ENCODE data around the gene CMTM7.

Gene CMTM7

GRCh38 chr3:32449691-32450090 lies 58.0 kb downstream of the CMTM7 start:
- TF ChIP-seq POLR2AphosphoS5 (IDR thresholded peaks at IDR 0.05; ENCODE audit: low read depth, low read length), result no peak
- TF ChIP-seq FOXP2 (optimal IDR thresholded peaks at IDR 0.05; ENCODE audit: borderline replicate concordance, extremely low read depth, extremely low read length, insufficient read depth), result no peak
- no peak for TF ChIP-seq REST (IDR thresholded peaks at IDR 0.05; ENCODE audit: insufficient read depth in 1 of 2, low read depth in 2 of 2, low read length in 2 of 2)
- no peak for TF ChIP-seq TAF1 (IDR thresholded peaks at IDR 0.05; ENCODE audit: borderline replicate concordance, insufficient read depth, low read length)
- TF ChIP-seq SIN3A (IDR thresholded peaks at IDR 0.05; ENCODE audit: borderline replicate concordance, insufficient read depth, low read length), result no peak

- TF ChIP-seq SIN3A (IDR thresholded peaks at IDR 0.05; ENCODE audit: borderline replicate concordance, insufficient read depth, low read length), result no peak
These were observed 58.8 kb downstream of the CMTM7 start for GRCh38 chr3:32450426-32450825.

GRCh38 chr3:32450992-32451659 lies 59.5 kb downstream of the CMTM7 start:
- TF ChIP-seq FOXP2 (optimal IDR thresholded peaks at IDR 0.05; ENCODE audit: borderline replicate concordance, extremely low read depth, extremely low read length, insufficient read depth), result no peak
- TF ChIP-seq TAF1 (IDR thresholded peaks at IDR 0.05; ENCODE audit: borderline replicate concordance, insufficient read depth, low read length), result no peak
- no peak for TF ChIP-seq REST (IDR thresholded peaks at IDR 0.05; ENCODE audit: insufficient read depth in 1 of 2, low read depth in 2 of 2, low read length in 2 of 2)
- TF ChIP-seq SIN3A (IDR thresholded peaks at IDR 0.05; ENCODE audit: borderline replicate concordance, insufficient read depth, low read length), result no peak
- TF ChIP-seq POLR2AphosphoS5 (IDR thresholded peaks at IDR 0.05; ENCODE audit: low read depth, low read length), result no peak

GRCh38 chr3:32452009-32452408 lies 60.4 kb downstream of the CMTM7 start:
- TF ChIP-seq TAF1 (IDR thresholded peaks at IDR 0.05; ENCODE audit: borderline replicate concordance, insufficient read depth, low read length), result no peak
- TF ChIP-seq POLR2AphosphoS5 (IDR thresholded peaks at IDR 0.05; ENCODE audit: low read depth, low read length), result no peak
- TF ChIP-seq FOXP2 (optimal IDR thresholded peaks at IDR 0.05; ENCODE audit: borderline replicate concordance, extremely low read depth, extremely low read length, insufficient read depth), result no peak
- TF ChIP-seq REST (IDR thresholded peaks at IDR 0.05; ENCODE audit: insufficient read depth in 1 of 2, low read depth in 2 of 2, low read length in 2 of 2), result no peak
- no peak for TF ChIP-seq SIN3A (IDR thresholded peaks at IDR 0.05; ENCODE audit: borderline replicate concordance, insufficient read depth, low read length)

GRCh38 chr3:32453346-32453745 lies 61.7 kb downstream of the CMTM7 start:
- no peak for TF ChIP-seq REST (IDR thresholded peaks at IDR 0.05; ENCODE audit: insufficient read depth in 1 of 2, low read depth in 2 of 2, low read length in 2 of 2)
- no peak for TF ChIP-seq POLR2AphosphoS5 (IDR thresholded peaks at IDR 0.05; ENCODE audit: low read depth, low read length)
- no peak for TF ChIP-seq TAF1 (IDR thresholded peaks at IDR 0.05; ENCODE audit: borderline replicate concordance, insufficient read depth, low read length)
- TF ChIP-seq FOXP2 (optimal IDR thresholded peaks at IDR 0.05; ENCODE audit: borderline replicate concordance, extremely low read depth, extremely low read length, insufficient read depth), result no peak
- no peak for TF ChIP-seq SIN3A (IDR thresholded peaks at IDR 0.05; ENCODE audit: borderline replicate concordance, insufficient read depth, low read length)
